K562 (cell line): ENCODE measurements around the gene REM2. TPM values are rescaled to one million over a fixed set of nuclear protein-coding genes. Genes with fewer than 3 reads are reported as not detected.
A peak's percentile ranks its signal among the peaks of the same experiment; 100 is the strongest.

Experiments used
- ARID2 ChIP-seq: fragments of 450-650 bp; IDR thresholded peaks from 2 replicates; pipeline ENCODE4 v1.6.1; 2017; ENCODE audit warnings: antibody characterized with exemption, mild to moderate bottlenecking
- EWSR1 ChIP-seq: fragments of 450-650 bp; IDR thresholded peaks from 2 replicates; pipeline ENCODE4 v1.6.1; 2018; ENCODE audit warnings: borderline replicate concordance, mild to moderate bottlenecking, low read depth, moderate library complexity; ENCODE audit not compliant: partially characterized antibody
- KHSRP ChIP-seq: fragments of 450-650 bp; IDR thresholded peaks from 2 replicates; pipeline ENCODE4 v1.6.1; 2017
- NFIC ChIP-seq: fragments of 450-650 bp; IDR thresholded peaks from 2 replicates; pipeline ENCODE4 v1.6.1; 2017; ENCODE audit warnings: mild to moderate bottlenecking, inconsistent platforms
- NR2C2 ChIP-seq, 2 experiments: fragments of 200-800 bp in 1 of 2; sonication (Bioruptor generic) in 1 of 2; sonication (generic) in 1 of 2; formaldehyde crosslinking in 1 of 2; IDR thresholded peaks; 2 replicates each; pipeline versions ENCODE4 v1.6.1 to v1.8.0; 2016 to 2022; ENCODE audit warnings: mild to moderate bottlenecking in 1 of 2, missing compliant biosample characterization in 1 of 2, missing genetic modification characterization in 1 of 2, missing genetic modification reagents in 1 of 2
- TAL1 ChIP-seq: fragments of 450-650 bp; IDR thresholded peaks from 2 replicates; pipeline ENCODE4 v1.6.1; 2016; ENCODE audit warnings: mild to moderate bottlenecking
- TCF7L2 ChIP-seq: fragments of 150-350 bp; IDR thresholded peaks from 2 replicates; pipeline ENCODE4 v1.6.1; 2016; ENCODE audit warnings: low read depth, mild to moderate bottlenecking, low read length, moderate library complexity
- polyA plus RNA-seq, 8 experiments: library from polyadenylated mRNA; depleted of rRNA in 4 of 8; stranded (reverse) in 5 of 8; unstranded in 3 of 8; fragments of >200 nt; fragmentation: Nextera tagmentation in 2 of 8; fragmentation: Illumina TruSeq in 1 of 8; extraction: Ambion mirVana in 2 of 8; extraction: Trizol in 1 of 8; gene quantifications; 2 replicates each; pipeline versions ENCODE4 v1.2.1 to v1.2.3, GENCODE V29; 2011 to 2014; ENCODE audit warnings: inconsistent platforms in 1 of 8, missing spikeins in 1 of 8
- total RNA-seq, 7 experiments: library from RNA; depleted of rRNA in 6 of 7; stranded (reverse); fragments of >200 nt in 6 of 7; fragmentation: Illumina TruSeq in 2 of 7; extraction: Trizol in 2 of 7; gene quantifications; 2 replicates each; pipeline versions ENCODE4 v1.2.1 to v1.2.3, GENCODE V29; 2011 to 2021; ENCODE audit warnings: low replicate concordance in 1 of 7
- TF ChIP-seq, protein P1 (sequence below), 3 experiments: fragments of 200-800 bp in 1 of 3; fragments of 250-450 bp in 1 of 3; fragments of 450-650 bp in 1 of 3; sonication (Bioruptor Pico) in 1 of 3; sonication (Bioruptor generic) in 1 of 3; formaldehyde crosslinking in 1 of 3; IDR thresholded peaks; 2 replicates each; pipeline versions ENCODE4 v1.6.1 to v1.8.0; 2016 to 2022; ENCODE audit warnings: mild to moderate bottlenecking in 2 of 3, missing genetic modification characterization in 2 of 3, missing compliant biosample characterization in 1 of 3, moderate library complexity in 1 of 3
- TF ChIP-seq, protein P2 (sequence below): fragments of 450-650 bp; IDR thresholded peaks from 2 replicates; pipeline ENCODE4 v1.6.1; 2016; ENCODE audit warnings: mild to moderate bottlenecking, moderate library complexity

The REM2 gene
- total and polyA plus RNA-seq, 9 of the 15 experiments (the other 6 are each of a cell fraction or from before 2014, with no cell fraction given), result 0.18 to 1.0 (median 0.38) TPM

DNA sequence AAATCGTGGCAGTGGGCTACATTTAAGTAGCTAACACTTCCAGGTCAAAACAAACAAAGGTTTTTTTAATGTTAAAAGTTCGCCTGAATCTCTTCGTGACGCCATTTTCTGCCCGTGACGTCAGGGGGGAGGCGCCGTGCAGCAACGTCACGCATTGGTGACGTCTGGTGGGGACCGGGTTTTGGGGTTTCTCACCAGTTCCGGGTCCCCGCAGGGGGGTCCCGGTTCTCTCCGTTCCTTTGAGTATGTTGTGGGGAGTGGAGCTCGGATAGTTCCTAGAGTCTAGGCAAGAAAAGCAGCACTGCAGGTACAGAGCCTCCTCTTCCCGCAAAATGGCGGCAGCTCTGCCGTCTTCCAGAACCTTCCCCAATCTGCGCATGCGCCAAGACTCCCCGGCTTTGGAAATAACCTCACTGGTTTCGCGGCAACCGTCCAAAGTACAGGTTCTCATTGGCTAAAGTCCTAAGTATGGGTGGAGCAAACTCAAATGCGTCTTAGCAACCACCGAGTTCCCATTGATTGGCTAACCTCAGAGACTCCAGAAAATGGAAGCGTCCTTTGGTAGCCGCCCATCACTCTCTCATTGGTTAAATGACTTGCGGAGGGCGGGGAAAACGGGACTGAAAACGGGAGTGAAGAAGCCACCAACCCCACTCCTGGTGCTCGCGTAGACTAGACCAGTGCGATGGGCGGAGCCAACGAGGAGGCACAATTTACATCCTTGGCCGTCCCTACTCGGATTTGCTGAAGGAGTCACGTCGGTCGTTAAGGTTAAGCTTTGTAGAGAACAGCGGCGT is 36.0 kb downstream of the REM2 start, which contains the start of gene RBM23 (continued):
- TF ChIP-seq, protein P1, sequence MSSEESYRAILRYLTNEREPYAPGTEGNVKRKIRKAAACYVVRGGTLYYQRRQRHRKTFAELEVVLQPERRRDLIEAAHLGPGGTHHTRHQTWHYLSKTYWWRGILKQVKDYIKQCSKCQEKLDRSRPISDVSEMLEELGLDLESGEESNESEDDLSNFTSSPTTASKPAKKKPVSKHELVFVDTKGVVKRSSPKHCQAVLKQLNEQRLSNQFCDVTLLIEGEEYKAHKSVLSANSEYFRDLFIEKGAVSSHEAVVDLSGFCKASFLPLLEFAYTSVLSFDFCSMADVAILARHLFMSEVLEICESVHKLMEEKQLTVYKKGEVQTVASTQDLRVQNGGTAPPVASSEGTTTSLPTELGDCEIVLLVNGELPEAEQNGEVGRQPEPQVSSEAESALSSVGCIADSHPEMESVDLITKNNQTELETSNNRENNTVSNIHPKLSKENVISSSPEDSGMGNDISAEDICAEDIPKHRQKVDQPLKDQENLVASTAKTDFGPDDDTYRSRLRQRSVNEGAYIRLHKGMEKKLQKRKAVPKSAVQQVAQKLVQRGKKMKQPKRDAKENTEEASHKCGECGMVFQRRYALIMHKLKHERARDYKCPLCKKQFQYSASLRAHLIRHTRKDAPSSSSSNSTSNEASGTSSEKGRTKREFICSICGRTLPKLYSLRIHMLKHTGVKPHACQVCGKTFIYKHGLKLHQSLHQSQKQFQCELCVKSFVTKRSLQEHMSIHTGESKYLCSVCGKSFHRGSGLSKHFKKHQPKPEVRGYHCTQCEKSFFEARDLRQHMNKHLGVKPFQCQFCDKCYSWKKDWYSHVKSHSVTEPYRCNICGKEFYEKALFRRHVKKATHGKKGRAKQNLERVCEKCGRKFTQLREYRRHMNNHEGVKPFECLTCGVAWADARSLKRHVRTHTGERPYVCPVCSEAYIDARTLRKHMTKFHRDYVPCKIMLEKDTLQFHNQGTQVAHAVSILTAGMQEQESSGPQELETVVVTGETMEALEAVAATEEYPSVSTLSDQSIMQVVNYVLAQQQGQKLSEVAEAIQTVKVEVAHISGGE (CRISPR knock-in tag; IDR thresholded peaks at IDR 0.05), result 0 out of 6 replicates have a peak, but pooled peaks of 1 of the 3 experiments have one; percentile 37
- TF ChIP-seq, protein P2, sequence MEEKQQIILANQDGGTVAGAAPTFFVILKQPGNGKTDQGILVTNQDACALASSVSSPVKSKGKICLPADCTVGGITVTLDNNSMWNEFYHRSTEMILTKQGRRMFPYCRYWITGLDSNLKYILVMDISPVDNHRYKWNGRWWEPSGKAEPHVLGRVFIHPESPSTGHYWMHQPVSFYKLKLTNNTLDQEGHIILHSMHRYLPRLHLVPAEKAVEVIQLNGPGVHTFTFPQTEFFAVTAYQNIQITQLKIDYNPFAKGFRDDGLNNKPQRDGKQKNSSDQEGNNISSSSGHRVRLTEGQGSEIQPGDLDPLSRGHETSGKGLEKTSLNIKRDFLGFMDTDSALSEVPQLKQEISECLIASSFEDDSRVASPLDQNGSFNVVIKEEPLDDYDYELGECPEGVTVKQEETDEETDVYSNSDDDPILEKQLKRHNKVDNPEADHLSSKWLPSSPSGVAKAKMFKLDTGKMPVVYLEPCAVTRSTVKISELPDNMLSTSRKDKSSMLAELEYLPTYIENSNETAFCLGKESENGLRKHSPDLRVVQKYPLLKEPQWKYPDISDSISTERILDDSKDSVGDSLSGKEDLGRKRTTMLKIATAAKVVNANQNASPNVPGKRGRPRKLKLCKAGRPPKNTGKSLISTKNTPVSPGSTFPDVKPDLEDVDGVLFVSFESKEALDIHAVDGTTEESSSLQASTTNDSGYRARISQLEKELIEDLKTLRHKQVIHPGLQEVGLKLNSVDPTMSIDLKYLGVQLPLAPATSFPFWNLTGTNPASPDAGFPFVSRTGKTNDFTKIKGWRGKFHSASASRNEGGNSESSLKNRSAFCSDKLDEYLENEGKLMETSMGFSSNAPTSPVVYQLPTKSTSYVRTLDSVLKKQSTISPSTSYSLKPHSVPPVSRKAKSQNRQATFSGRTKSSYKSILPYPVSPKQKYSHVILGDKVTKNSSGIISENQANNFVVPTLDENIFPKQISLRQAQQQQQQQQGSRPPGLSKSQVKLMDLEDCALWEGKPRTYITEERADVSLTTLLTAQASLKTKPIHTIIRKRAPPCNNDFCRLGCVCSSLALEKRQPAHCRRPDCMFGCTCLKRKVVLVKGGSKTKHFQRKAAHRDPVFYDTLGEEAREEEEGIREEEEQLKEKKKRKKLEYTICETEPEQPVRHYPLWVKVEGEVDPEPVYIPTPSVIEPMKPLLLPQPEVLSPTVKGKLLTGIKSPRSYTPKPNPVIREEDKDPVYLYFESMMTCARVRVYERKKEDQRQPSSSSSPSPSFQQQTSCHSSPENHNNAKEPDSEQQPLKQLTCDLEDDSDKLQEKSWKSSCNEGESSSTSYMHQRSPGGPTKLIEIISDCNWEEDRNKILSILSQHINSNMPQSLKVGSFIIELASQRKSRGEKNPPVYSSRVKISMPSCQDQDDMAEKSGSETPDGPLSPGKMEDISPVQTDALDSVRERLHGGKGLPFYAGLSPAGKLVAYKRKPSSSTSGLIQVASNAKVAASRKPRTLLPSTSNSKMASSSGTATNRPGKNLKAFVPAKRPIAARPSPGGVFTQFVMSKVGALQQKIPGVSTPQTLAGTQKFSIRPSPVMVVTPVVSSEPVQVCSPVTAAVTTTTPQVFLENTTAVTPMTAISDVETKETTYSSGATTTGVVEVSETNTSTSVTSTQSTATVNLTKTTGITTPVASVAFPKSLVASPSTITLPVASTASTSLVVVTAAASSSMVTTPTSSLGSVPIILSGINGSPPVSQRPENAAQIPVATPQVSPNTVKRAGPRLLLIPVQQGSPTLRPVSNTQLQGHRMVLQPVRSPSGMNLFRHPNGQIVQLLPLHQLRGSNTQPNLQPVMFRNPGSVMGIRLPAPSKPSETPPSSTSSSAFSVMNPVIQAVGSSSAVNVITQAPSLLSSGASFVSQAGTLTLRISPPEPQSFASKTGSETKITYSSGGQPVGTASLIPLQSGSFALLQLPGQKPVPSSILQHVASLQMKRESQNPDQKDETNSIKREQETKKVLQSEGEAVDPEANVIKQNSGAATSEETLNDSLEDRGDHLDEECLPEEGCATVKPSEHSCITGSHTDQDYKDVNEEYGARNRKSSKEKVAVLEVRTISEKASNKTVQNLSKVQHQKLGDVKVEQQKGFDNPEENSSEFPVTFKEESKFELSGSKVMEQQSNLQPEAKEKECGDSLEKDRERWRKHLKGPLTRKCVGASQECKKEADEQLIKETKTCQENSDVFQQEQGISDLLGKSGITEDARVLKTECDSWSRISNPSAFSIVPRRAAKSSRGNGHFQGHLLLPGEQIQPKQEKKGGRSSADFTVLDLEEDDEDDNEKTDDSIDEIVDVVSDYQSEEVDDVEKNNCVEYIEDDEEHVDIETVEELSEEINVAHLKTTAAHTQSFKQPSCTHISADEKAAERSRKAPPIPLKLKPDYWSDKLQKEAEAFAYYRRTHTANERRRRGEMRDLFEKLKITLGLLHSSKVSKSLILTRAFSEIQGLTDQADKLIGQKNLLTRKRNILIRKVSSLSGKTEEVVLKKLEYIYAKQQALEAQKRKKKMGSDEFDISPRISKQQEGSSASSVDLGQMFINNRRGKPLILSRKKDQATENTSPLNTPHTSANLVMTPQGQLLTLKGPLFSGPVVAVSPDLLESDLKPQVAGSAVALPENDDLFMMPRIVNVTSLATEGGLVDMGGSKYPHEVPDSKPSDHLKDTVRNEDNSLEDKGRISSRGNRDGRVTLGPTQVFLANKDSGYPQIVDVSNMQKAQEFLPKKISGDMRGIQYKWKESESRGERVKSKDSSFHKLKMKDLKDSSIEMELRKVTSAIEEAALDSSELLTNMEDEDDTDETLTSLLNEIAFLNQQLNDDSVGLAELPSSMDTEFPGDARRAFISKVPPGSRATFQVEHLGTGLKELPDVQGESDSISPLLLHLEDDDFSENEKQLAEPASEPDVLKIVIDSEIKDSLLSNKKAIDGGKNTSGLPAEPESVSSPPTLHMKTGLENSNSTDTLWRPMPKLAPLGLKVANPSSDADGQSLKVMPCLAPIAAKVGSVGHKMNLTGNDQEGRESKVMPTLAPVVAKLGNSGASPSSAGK, result no peak; the same call in 1 of the 2 replicates
- TF ChIP-seq ARID2 (no peak), NR2C2 (CRISPR knock-in tag; IDR thresholded peaks at IDR 0.05) (no peak), NR2C2 (tag; IDR thresholded peaks at IDR 0.05) (peak; percentile 91), KHSRP (peak; percentile 99), TAL1 (no peak), EWSR1 (no peak), NFIC (peak; percentile 10; the same call in 1 of the 2 replicates), TCF7L2 (no peak)
